CD14-positive monocyte (primary cell): ENCODE measurements around the gene ELANE. TPM values are rescaled to one million over a fixed set of nuclear protein-coding genes. Genes with fewer than 3 reads are reported as not detected.
A peak's percentile ranks its signal among the peaks of the same experiment; 100 is the strongest.
"Not testable (repeated sequence)": the region's sequence is repeated elsewhere in the genome, so short reads cannot be mapped to it uniquely, and the experiment has no call there.

Source experiments
- DNase-seq, 3 donors: peaks; one replicate each; pipeline ENCODE4 v3.0.0-alpha.2; 2011 to 2022
- H2AFZ ChIP-seq: 2 replicates; pipeline ENCODE4 v1.6.0; 2012; ENCODE audit warnings: mild to moderate bottlenecking, low read depth, low read length, inconsistent platforms; ENCODE audit not compliant: insufficient read depth, poor library complexity, severe bottlenecking
- H3K27ac ChIP-seq, 2 donors: 1 replicate in 1 of 2; 2 replicates in 1 of 2; pipeline ENCODE4 v1.5.1; 2012 to 2013; ENCODE audit warnings: low read length in 2 of 2, control low read depth in 1 of 2, inconsistent platforms in 1 of 2, low read depth in 1 of 2, mild to moderate bottlenecking in 1 of 2
- H3K27me3 ChIP-seq, 2 donors: one replicate each; pipeline versions ENCODE4 v1.6.0 to v1.6.1; 2011 to 2013; ENCODE audit warnings: low read length in 2 of 2; ENCODE audit not compliant: control insufficient read depth in 2 of 2, insufficient read depth in 2 of 2
- H3K36me3 ChIP-seq, 2 donors: replicated peaks in 1 of 2; 1 replicate in 1 of 2; 2 replicates in 1 of 2; pipeline versions ENCODE4 v1.5.1 to v1.6.1; 2012 to 2013; ENCODE audit warnings: low read length in 2 of 2, control low read depth in 1 of 2, inconsistent platforms in 1 of 2, mild to moderate bottlenecking in 1 of 2; ENCODE audit not compliant: insufficient read depth in 2 of 2, control insufficient read depth in 1 of 2
- H3K4me1 ChIP-seq, 2 donors: 1 replicate in 1 of 2; 2 replicates in 1 of 2; pipeline versions ENCODE4 v1.5.1 to v1.6.1; 2012 to 2013; ENCODE audit warnings: low read length in 2 of 2, control low read depth in 1 of 2, inconsistent platforms in 1 of 2, mild to moderate bottlenecking in 1 of 2, moderate library complexity in 1 of 2; ENCODE audit not compliant: insufficient read depth in 2 of 2, control insufficient read depth in 1 of 2
- H3K4me2 ChIP-seq: replicated peaks from 2 replicates; pipeline ENCODE3; 2012; ENCODE audit warnings: low read length, moderate library complexity, mild to moderate bottlenecking; ENCODE audit not compliant: poor library complexity, severe bottlenecking; ENCODE audit errors: extremely low read depth
- H3K4me3 ChIP-seq, 3 experiments: fragments of 200-600 bp in 1 of 3; sonication (generic) in 1 of 3; replicated peaks in 1 of 3; 1 replicate in 2 of 3; 2 replicates in 1 of 3; pipeline ENCODE4 v1.5.1; 2011 to 2013; ENCODE audit warnings: low read length in 3 of 3, mild to moderate bottlenecking in 3 of 3, control low read depth in 2 of 3, low read depth in 2 of 3, inconsistent platforms in 1 of 3, moderate library complexity in 1 of 3
- H3K79me2 ChIP-seq: 2 replicates; pipeline ENCODE4 v1.6.0; 2012; ENCODE audit warnings: mild to moderate bottlenecking, control low read depth, inconsistent platforms, low read length, moderate library complexity; ENCODE audit not compliant: insufficient read depth
- H3K9ac ChIP-seq: 2 replicates; pipeline ENCODE4 v1.6.0; 2017; ENCODE audit warnings: low read length, mild to moderate bottlenecking; ENCODE audit not compliant: insufficient read depth, poor library complexity, severe bottlenecking
- H3K9me3 ChIP-seq, 2 donors: replicated peaks in 1 of 2; 1 replicate in 1 of 2; 2 replicates in 1 of 2; pipeline versions ENCODE4 v1.5.1 to v1.6.1; 2012 to 2013; ENCODE audit warnings: low read length in 2 of 2, control low read depth in 1 of 2; ENCODE audit not compliant: control insufficient read depth in 1 of 2, insufficient read depth in 1 of 2
- H4K20me1 ChIP-seq: 2 replicates; pipeline ENCODE4 v1.6.0; 2012; ENCODE audit warnings: mild to moderate bottlenecking, low read length, control low read depth, moderate library complexity; ENCODE audit not compliant: insufficient read depth
- H3K27ac Mint-ChIP-seq, 7 donors: one replicate each; pipeline ENCODE4 v1.8.0; 2020; ENCODE audit warnings: mild to moderate bottlenecking in 7 of 7, mixed read lengths in 7 of 7, moderate library complexity in 6 of 7, inconsistent platforms in 2 of 7
- H3K27me3 Mint-ChIP-seq, 3 donors: one replicate each; pipeline ENCODE4 v1.8.0; 2021 to 2022; ENCODE audit warnings: low read depth in 3 of 3, mild to moderate bottlenecking in 3 of 3, mixed read lengths in 3 of 3, moderate library complexity in 3 of 3, inconsistent platforms in 1 of 3
- H3K36me3 Mint-ChIP-seq, 2 donors: one replicate each; pipeline ENCODE4 v1.8.0; 2020; ENCODE audit warnings: mixed read lengths in 2 of 2, inconsistent platforms in 1 of 2, mild to moderate bottlenecking in 1 of 2
- H3K4me1 Mint-ChIP-seq: one replicate; pipeline ENCODE4 v1.8.0; 2020; ENCODE audit warnings: mild to moderate bottlenecking, mixed read lengths
- H3K4me3 Mint-ChIP-seq, 2 donors: one replicate each; pipeline ENCODE4 v1.8.0; 2020; ENCODE audit warnings: mild to moderate bottlenecking in 2 of 2, mixed read lengths in 2 of 2, moderate library complexity in 1 of 2
- H3K9me3 Mint-ChIP-seq, 7 donors: one replicate each; pipeline ENCODE4 v1.8.0; 2020 to 2022; ENCODE audit warnings: mixed read lengths in 7 of 7, mild to moderate bottlenecking in 6 of 7, moderate library complexity in 6 of 7, inconsistent platforms in 2 of 7
- WGBS: methylation state at CpG from one replicate; pipeline ENCODE4 v1.1.5; 2013; ENCODE audit warnings: missing lambda C conversion rate; ENCODE audit not compliant: insufficient coverage; 5-methylcytosine and 5-hydroxymethylcytosine counted together
- intact Hi-C, 2 donors: fragments of 100-400 bp; cut with micrococcal nuclease; formaldehyde crosslinking; loops; one replicate each; pipeline versions ENCODE4 v1.15.0 to v1.15.1; 2023
- polyA plus RNA-seq, 3 donors: library from polyadenylated mRNA; depleted of rRNA in 1 of 3; unstranded in 2 of 3; stranded (reverse) in 1 of 3; fragments of 300-500 nt in 2 of 3; fragments of >200 nt in 1 of 3; fragmentation: Illumina TruSeq in 2 of 3; gene quantifications; 1 replicate in 2 of 3; 2 replicates in 1 of 3; pipeline ENCODE4 v1.2.3, GENCODE V29; 2012 to 2021
- TF ChIP-seq, protein P1 (sequence below): fragments of 200-600 bp; IDR thresholded peaks from one replicate; pipeline ENCODE4 v1.8.0; 2022; ENCODE audit warnings: antibody characterized with exemption, mild to moderate bottlenecking

Gene ELANE
- polyA plus RNA-seq, 3 donors, result 0.61 to 2.0 (median 1.3) TPM

- H3K27ac ChIP-seq, result no peak overlapping the region
- no peaks in the 10 kb centered on the region for H3K9me3 ChIP-seq
- no peak for DNase-seq
- TF ChIP-seq, protein P1, sequence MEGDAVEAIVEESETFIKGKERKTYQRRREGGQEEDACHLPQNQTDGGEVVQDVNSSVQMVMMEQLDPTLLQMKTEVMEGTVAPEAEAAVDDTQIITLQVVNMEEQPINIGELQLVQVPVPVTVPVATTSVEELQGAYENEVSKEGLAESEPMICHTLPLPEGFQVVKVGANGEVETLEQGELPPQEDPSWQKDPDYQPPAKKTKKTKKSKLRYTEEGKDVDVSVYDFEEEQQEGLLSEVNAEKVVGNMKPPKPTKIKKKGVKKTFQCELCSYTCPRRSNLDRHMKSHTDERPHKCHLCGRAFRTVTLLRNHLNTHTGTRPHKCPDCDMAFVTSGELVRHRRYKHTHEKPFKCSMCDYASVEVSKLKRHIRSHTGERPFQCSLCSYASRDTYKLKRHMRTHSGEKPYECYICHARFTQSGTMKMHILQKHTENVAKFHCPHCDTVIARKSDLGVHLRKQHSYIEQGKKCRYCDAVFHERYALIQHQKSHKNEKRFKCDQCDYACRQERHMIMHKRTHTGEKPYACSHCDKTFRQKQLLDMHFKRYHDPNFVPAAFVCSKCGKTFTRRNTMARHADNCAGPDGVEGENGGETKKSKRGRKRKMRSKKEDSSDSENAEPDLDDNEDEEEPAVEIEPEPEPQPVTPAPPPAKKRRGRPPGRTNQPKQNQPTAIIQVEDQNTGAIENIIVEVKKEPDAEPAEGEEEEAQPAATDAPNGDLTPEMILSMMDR, result no peak
- no peaks in the 10 kb centered on the region for H3K27me3 ChIP-seq
- Mint-ChIP-seq H3K4me1 (peaks cover 5% of the 10 kb centered on the region), H3K4me3 (no peak overlapping the region), H3K27me3 (no peaks in the 10 kb centered on the region), H3K36me3 (peaks cover 34 to 68% of the 10 kb centered on the region in 2 donors), H3K27ac (no peak overlapping the region), H3K9me3 (peaks cover 0 to 3% (median 0%) of the 10 kb centered on the region in 7 donors)
- intact Hi-C loops, result no loop called here
- no peak overlapping the region for H2AFZ ChIP-seq
- no peaks in the 10 kb centered on the region for H4K20me1 ChIP-seq
- H3K36me3 ChIP-seq, result peaks cover 22 to 27% of the 10 kb centered on the region in 2 donors
- no peak overlapping the region for H3K9ac ChIP-seq
- no peaks in the 10 kb centered on the region for H3K79me2 ChIP-seq
- H3K4me2 ChIP-seq, result no peak overlapping the region
- H3K4me1 ChIP-seq, result peaks cover 7 to 9% of the 10 kb centered on the region in 2 donors
- WGBS, result 96% methylated on average over 23 of the region's 29 CpGs
- no peak overlapping the region for H3K4me3 ChIP-seq
Measured at GRCh38 chr19:876780-877314, 24.7 kb downstream of the ELANE start.

DNA sequence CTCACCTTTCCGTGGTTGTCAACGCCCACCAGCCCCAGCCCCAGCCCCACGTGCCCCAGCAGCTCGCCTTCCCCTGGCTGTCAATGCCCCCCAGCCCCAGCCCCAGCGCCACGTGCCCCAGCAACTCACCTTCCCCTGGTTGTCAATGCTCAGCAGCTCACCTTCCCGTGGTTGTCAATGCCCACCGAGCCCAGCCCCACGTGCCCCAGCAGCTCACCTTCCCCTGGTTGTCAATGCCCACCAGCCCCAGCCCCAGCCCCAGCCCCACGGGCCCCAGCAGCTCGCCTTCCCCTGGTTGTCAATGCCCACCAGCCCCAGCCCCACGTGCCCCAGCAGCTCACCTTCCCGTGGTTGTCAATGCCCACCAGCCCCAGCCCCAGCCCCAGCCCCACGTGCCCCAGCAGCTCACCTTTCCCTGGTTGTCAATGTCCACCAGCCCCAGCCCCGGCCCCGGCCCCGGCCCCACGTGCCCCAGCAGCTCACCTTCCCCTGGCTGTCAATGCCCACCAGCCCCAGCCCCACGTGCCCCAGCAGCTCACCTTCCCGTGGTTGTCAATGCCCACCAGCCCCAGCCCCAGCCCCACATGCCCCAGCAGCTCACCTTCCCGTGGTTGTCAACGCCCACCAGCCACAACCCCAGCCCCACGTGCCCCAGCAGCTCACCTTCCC, 26.0 kb downstream of the ELANE start:
- H3K36me3 ChIP-seq, result peaks cover 35 to 40% of the 10 kb centered on the region in 2 donors
- H3K4me2 ChIP-seq, intact Hi-C loops, H3K9me3 Mint-ChIP-seq, H3K27me3 Mint-ChIP-seq, H3K4me3 ChIP-seq, H3K4me3 Mint-ChIP-seq, H3K4me1 Mint-ChIP-seq, H3K9me3 ChIP-seq, H3K27ac ChIP-seq, H4K20me1 ChIP-seq, H3K27ac Mint-ChIP-seq, H2AFZ ChIP-seq, H3K9ac ChIP-seq, H3K79me2 ChIP-seq, H3K4me1 ChIP-seq, H3K27me3 ChIP-seq, DNase-seq: not testable (repeated sequence)
- H3K36me3 Mint-ChIP-seq, result peaks cover 44 to 81% of the 10 kb centered on the region in 2 donors
- 87% methylated on average over 9 of the region's 23 CpGs for WGBS

DNA sequence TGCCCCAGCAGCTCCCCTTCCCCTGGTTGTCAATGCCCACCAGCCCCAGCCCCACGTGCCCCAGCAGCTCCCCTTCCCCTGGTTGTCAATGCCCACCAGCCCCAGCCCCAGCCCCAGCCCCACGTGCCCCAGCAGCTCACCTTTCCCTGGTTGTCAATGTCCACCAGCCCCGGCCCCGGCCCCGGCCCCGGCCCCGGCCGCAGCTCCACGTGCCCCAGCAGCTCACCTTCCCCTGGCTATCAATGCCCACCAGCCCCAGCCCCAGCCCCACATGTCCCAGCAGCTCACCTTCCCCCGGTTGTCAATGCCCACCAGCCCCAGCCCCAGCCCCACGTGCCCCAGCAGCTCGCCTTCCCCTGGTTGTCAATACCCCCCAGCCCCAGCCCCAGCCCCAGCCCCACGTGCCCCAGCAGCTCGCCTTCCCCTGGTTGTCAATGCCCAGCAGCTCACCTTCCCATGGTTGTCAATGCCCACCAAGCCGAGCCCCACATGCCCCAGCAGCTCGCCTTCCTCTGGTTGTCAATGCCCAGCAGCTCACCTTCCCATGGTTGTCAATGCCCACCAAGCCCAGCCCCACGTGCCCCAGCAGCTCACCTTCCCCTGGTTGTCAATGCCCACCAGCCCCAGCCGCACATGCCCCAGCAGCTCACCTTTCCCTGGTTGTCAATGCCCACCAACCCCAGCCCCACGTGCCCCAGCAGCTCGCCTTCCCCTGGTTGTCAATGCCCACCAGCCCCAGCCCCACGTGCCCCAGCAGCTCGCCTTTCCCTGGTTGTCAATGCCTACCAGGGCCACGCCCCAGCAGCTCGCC, 26.9 kb downstream of the ELANE start:
- H3K36me3 ChIP-seq, result peaks cover 39 to 48% of the 10 kb centered on the region in 2 donors
- H2AFZ ChIP-seq, DNase-seq, H3K4me1 Mint-ChIP-seq, H3K4me3 Mint-ChIP-seq, H3K9ac ChIP-seq, H3K79me2 ChIP-seq, intact Hi-C loops, H3K4me1 ChIP-seq, H3K27me3 Mint-ChIP-seq, H3K4me3 ChIP-seq, H3K27ac ChIP-seq, H3K4me2 ChIP-seq, H3K9me3 Mint-ChIP-seq, H4K20me1 ChIP-seq, H3K27me3 ChIP-seq, H3K9me3 ChIP-seq: not testable (repeated sequence)
- H3K36me3 Mint-ChIP-seq, result peaks cover 49 to 89% of the 10 kb centered on the region in 2 donors
- 92% methylated on average over 15 of the region's 24 CpGs for WGBS
- H3K27ac Mint-ChIP-seq, result peak overlapping the region in 1 of 7 donors; percentile 16
